Anterior cingulate cortex (tissue), 58 donors: ENCODE results near the gene DCDC2B.
"Not testable (repeated sequence)": the region's sequence is repeated elsewhere in the genome, so short reads cannot be mapped to it uniquely, and the experiment has no call there.

Experiments
- DNase-seq, 58 donors: peaks; one replicate each; lab custom pipeline; 2025; lab: John Stamatoyannopoulos, UW

DCDC2B gene

DNA sequence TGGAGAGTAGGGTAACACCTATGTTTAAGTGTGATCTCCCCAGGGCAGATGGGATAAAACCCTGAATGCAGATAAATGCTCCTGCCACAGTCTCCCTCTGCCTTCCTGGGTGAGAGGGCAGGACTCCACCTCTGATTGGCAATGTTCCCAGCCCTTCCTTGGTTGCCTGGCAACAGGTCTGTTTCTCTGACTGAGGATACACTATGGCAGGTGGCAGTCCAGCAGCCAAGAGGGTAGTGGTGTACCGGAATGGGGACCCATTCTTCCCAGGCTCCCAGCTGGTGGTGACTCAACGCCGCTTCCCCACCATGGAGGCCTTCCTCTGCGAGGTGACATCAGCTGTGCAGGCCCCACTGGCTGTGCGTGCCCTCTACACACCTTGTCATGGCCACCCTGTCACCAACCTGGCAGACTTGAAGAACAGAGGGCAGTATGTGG is at the start of gene DCDC2B:
Gene DCDC2B, plus strand, starts transcription at position 199 of the 438 bp plus-strand sequence. Its CDS starts 5 bp downstream, at position 204.
- DNase-seq: peak in 4 of 58 donors; percentile 5 to 22 (median 12)

DNA sequence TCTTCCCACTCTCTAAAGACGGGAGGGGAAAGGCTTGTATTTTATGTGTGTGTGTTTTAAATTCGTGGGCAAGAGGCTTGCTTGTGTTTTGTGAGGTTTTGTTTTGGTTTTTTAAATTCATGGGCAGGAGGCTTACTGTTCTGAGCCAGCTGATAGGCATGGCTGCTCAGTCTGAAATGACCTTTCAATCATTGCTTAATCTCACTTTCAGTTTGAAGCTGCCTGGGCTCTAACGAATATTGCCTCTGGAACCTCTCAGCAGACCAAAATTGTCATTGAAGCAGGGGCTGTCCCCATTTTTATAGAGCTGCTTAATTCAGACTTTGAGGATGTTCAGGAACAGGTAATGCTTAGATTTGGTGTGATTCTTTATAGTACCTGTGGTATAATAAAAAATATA is 49.7 kb upstream of the DCDC2B start:
- DNase-seq: no peak

DNA sequence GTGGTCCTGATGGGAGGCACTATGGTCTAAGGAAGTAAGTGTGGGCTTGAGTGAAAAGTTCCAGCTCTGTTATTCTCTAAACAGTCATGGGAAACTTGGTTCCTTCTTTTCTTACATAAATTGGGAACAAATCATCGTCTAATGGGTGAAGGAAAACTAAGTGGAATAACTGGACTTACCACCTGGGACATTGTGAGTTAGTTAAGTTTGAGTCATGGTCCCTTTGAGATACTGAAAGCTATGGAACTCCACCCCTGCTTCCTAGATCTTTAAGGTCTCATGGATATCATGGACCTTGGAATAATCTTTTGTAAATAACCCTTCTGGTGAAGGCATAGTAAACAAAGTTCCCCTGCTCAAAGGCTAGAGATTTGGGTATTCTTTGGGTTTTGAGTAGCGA is 45.5 kb upstream of the DCDC2B start:
- DNase-seq: no peak

DNA sequence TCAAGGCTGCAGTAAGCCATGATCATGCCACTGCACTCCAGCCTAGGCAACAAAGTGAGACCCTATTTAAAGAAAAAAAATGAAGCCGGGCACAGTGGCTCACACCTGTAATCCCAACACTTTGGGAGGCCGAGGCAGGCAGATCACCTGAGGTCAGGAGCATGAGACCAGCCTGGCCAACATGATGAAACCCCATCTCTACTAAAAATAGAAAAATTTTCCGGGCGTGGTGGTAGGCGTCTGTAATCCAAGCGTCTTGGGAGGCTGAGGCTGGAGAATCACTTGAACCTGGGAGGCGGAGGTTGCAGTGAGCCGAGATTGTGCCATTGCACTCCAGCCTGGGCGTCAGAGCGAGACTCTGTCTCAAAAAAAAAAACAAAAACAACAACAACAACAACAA is 43.3 kb upstream of the DCDC2B start:
- DNase-seq: not testable (repeated sequence)

DNA sequence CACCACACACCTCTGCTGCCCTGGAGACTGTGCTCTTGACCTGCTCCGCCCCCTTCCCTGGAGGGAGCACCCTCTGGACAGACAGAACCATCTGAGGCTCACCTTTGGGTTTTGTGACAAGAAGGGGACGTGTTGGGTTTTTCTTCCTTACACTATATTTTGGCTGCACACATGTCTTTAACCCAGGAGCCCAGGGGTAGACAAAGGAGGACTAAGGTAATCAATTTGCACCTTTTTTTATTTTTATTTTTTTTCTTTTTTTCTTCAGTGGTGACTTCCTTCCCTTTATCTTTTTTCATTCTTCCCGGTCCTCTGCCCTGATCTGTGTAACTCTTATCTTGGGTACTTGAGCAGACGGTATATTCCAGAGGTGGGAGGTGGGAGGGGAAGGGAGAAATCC is 37.9 kb upstream of the DCDC2B start:
- no peak for DNase-seq

DNA sequence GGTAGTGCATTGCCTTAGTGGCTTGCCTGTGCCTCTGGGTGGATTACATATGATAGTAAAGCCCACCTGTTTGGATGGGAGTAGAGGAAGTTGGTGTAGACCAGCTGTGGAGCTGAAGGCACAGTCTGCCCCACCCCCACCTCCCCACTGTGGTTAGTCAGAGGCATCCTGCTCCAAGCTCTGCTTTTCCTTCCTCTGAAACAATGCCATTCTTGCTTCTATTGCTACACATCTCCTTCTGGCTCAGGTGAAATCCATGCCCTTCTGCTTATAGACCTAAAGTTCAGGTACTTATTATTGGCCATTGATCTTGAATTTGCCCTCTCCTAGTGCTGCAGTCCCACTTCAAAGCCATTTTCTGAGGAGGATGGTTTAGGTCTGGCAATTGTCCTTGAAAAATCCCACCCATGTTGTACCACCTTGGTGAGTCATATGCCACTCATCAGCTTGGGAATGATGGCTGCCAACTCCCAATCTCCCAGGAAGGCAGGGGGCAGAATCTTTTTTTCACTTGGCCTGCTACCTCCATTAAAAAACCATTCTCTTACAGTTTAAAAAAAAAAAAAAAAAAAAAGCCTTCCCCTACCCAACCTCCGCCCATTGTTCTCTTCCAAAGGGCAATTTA is 36.2 kb upstream of the DCDC2B start:
- no peak for DNase-seq

DNA sequence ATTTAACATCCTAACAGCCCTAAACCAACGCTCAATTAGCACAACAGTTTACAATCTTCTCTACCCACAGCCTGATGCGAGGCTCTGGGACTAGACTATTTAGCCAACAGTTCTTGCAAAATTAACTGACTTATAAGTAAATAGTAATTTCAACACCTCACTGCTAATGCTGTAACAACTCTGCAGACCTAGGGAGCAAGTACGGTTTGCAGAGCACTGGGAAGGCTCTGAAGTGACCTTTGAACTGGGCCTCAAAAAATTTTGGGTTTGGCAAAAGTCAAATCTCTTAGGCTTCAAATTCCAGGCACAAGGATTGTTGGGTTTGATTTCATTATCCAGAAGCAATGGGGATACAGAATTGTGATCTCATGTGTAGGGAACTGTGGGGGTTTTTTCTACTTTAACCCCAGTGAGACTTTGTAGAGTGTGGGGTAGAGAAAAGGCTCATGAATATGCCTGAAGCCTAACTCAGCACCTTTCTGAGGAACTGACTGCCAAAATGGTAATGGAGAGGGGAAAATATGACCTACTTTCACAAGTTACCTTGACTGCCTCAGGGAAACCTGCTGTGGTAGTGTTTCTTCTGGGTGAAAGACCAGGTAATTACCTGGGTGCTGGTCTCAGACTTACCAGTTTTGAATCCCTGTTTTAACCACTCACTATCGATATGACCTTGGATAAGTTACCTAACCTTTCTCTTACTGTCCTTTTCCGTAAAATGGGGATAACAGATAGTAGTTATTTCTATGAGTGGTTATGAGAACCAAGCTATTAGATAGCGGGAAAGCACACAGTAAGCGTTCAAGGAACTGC is 30.3 kb upstream of the DCDC2B start:
- no peak for DNase-seq

DNA sequence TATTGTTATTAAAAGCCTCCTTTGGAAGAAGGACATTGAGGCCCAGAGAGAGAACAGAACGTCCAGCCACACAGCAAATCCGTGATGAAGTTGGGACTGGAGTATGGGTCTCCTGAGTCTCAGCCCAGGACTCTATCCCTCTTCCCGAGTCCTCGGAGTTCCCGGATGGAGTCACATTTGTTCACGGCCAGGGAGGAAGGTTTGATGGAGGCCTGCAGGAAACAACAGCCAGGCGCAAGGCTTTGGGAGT is 29.8 kb upstream of the DCDC2B start:
- peak in 1 of 58 donors; percentile 55 for DNase-seq

DNA sequence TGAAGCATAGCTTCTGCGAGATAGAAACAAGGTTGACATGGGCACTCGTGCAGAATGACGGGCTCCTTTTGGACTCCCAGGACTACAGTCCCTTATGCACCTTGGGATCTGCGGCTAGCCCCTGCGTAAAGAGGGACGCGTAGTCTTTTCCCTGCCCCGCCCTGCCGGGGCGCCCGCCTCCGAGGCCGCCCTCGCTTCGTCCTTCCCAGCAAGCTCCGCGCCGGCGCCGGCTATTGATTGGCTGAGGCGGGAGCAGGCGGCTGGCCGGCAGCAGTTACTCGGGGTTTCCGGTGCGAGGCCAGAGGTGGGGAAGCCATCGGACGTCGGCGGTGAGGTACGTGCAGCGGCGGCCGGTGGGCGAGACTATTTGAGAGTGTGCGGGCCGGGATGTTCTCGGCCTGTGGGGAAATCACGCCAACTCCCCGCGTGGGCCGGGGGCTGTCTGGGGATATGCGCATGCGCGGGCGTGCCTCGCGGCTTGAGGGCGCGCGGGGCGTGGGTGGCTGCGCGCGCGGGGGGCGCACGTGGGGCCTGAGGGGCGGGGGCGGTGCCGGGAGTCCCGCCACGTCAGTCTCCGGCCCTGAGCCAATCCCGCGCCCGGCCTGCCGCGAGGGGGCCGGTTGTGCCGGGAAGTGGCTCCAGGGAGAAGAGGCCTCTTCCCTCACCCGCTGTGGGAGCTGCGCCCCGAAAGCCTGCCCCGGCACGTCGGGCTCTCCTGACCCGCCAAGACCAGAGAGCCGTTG is 29.3 kb upstream of the DCDC2B start, which contains the start of gene TXLNA:
Gene TXLNA, plus strand, starts transcription at position 233 of the 743 bp plus-strand sequence. CDS start 671 bp downstream, outside the sequence.
- DNase-seq: peak; percentile 66 to 99 (median 91)

DNA sequence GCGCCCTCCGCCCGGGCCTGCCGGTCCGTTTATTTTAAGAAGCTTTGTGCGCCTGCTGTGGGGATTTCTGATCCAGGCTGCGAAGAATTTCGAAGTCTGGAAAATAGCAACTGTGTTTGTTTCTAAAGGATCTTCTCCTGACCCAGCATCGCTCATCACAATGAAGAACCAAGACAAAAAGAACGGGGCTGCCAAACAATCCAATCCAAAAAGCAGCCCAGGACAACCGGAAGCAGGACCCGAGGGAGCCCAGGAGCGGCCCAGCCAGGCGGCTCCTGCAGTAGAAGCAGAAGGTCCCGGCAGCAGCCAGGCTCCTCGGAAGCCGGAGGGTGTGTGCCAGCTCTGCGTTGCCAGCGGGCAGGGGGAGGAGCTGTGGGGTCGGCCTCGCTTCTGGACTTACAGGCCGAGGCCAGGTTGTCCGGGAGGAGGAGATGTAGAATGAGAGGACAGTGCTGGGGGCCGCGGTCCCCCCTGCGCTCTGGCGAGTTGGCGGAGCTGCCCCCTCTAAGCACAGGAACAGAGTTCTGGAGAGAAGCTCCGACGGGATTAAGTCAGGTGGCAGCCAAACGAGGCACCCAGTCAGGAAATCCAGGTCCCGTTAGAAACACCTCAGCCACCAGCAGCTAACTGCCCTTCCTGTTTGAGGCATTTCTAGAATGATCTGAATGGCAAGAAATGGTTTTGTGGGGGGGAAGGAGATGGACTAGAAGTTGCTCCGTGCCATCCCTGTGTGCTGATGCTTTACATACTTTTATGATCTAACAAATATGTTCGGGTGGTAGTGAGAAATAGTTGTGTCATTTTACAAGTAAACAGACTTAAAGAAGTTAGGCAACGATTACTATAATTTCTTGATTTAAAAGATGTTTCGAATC is 28.5 kb upstream of the DCDC2B start:
- DNase-seq: peak in 29 of 58 donors; percentile 9 to 69 (median 37)

DNA sequence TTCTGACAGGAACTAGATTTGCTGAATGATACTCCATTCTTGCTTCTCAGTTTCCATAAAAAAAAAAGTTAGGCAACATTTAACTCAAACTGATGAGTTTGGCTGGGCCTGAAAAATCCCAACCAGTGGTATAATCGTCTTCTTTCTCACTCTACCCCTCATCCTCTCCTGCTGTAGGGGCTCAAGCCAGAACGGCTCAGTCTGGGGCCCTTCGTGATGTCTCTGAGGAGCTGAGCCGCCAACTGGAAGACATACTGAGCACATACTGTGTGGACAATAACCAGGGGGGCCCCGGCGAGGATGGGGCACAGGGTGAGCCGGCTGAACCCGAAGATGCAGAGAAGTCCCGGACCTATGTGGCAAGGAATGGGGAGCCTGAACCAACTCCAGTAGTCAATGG is 27.8 kb upstream of the DCDC2B start:
- DNase-seq: no peak

DNA sequence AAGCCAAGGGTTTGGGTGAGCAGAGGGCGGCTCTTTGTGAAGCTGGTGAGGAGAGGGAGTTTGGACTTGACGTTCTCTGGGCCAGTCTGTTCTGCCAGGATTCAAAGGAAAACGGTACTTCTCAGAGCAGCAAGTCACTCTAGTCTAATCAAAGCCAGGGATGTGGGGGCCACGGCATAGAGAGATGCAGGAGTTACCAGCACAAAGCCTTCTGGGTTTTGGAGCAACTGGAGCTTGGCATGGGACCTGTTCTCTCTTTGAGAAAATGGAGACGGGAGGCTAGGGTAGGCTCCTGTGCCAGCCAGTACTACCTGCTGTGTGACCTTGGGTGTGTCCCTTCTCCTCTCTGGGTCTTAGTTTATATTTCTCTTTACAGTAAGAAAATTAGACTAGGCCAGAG is 27.3 kb upstream of the DCDC2B start:
- no peak for DNase-seq

DNA sequence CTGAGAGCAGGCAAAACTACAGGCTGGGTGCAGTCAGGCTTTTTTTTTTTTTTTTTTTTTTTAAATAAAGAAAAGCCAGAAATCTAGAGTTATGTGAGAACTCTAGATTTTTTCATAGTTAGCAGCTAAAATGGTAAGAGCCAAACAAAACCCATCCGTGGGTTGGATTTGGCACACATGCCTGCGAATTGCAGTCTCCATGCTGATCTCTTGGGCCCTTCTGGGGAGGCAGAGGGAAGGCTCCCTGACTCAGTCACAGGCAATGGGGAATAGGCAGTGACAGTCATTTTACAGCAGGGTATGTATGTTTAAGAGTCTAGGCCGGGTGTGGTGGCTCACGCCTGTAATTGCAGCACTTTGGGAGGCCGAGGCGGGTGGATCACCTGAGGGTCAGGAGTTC is 26.8 kb upstream of the DCDC2B start:
- DNase-seq: peak in 1 of 58 donors; percentile 23

DNA sequence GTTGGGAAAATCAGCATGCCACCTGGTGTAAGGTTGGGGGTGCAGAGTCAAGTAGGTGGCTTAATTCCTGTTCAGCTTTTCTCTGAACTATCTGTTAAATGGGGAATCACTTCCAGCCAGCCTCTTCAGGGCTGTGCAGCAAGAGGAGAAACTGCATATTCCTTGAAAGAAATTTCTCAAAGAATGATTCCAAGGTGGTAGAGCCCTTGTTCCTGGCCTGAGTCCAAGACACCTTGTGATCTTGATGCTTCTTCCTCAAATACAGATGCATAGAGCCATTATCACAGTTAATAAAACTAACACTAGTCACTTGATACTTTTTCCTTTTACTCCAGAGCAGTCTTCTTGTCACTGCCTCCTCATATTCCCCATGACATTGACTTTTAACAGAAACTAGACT is 24.2 kb upstream of the DCDC2B start:
- no peak for DNase-seq

DNA sequence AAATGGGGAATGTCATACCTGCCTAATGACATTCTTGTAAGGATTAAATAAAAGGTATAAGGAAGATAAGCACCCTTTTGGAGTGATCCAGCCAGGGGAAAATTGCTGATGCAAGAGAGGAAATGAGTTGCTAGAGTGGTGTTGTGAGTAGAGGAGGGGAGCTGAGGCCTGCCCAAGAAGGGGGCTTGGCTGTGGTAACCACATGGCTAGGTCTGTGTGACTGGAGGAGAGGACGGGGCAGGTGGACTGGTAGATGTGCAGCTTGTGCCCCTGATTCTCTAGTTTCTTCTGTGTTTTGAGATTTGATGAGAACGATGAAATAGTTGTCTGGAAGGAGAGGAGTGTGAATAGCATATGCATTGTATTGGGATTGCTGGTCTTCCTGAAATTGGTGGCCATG is 22.8 kb upstream of the DCDC2B start:
- no peak for DNase-seq

DNA sequence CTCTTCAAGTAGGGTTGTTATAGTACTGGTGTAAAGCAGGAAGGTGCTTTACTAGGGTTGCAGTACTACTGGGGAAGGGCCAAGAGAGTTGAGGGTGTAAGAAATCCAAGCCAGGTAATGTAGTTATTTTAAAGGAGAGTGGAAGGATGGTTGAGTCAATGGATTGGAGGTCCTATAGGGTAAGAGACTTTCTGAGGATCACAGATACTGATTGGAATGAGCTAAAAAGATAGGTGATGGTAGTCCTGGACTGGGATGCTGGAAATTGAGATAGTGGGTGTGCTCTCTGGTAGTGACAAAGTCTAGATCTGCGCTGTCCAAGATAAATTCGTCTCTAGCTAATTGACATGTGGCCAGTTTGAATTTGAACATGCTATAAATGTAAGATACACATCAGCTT is 22.4 kb upstream of the DCDC2B start:
- DNase-seq: no peak

DNA sequence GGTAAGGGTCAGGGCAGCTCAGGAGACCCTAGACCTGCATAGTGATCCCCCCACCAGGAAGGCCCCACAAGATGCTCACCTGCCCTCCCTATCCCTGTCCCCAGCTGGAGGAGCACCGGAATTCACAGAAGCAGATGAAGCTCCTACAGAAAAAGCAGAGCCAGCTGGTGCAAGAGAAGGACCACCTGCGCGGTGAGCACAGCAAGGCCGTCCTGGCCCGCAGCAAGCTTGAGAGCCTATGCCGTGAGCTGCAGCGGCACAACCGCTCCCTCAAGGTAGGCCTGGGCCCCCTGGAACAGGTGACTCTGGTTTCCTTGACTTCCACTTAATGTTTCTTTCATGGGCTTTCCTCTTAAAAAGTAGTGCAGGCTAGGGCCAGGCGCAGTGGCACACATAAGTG is 21.0 kb upstream of the DCDC2B start:
- no peak for DNase-seq

DNA sequence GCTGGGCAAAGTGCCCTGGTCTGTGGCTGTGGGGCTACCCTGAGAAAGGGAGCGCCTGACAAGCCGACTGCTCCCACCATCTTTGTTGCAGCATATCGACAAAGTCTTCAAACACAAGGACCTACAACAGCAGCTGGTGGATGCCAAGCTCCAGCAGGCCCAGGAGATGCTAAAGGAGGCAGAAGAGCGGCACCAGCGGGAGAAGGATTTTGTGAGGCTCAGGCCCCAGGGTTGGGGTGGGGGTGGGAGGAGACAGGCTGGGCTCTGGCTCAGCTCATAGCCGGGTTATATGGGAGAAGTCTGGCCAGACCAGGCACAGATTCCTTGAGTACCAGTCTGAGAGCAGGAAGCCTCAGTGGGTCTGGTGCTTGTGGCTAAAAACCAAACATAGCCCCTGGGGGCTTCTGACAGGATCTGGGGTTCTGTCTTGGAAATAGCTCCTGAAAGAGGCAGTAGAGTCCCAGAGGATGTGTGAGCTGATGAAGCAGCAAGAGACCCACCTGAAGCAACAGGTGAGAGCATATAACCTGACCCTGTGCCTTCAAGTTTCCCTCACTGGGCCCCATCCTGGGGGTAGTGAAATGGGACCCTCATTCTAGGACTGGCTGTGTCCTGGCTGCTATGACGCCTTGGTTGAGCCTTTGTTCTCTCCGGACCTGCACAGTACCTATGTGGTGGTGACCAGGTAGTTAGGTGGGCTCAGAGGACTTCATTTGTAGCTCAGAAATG is 16.5 kb upstream of the DCDC2B start:
- no peak for DNase-seq

DNA sequence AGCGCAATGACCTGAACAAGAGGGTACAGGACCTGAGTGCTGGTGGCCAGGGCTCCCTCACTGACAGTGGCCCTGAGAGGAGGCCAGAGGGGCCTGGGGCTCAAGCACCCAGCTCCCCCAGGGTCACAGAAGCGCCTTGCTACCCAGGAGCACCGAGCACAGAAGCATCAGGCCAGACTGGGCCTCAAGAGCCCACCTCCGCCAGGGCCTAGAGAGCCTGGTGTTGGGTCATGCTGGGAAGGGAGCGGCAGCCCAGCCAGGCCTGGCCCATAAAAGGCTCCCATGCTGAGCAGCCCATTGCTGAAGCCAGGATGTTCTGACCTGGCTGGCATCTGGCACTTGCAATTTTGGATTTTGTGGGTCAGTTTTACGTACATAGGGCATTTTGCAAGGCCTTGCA is 13.9 kb upstream of the DCDC2B start:
- DNase-seq: no peak

DNA sequence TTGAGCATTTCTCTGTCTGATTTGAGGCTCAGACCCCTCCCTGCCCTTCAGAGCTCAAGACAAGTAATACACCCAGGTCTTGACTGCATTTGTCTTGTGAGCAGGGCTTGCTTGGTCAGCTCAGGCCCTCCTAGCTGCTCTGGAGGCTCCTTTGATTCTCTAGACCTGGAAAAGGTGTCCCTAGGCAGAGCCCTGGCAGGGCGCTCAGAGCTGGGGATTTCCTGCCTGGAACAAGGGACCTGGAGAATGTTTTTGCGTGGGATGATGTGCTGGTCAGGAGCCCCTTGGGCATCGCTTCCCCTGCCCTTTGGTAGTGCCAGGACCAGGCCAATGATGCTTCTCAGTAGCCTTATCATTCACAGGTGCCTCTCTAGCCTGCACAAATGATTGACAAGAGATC is 13.4 kb upstream of the DCDC2B start:
- DNase-seq: no peak
